ENCODE measurements around the gene SMARCC1. TPM values are rescaled to one million over a fixed set of nuclear protein-coding genes. Genes with fewer than 3 reads are reported as not detected.

SMARCC1 gene
- total RNA-seq, 1 experiment from 2014 or later = 168 TPM

GRCh38 chr3:47612879-47613278 lies 168.8 kb downstream of the SMARCC1 start:
- TF ChIP-seq ELF1 (IDR thresholded peaks at IDR 0.05; ENCODE audit: borderline replicate concordance, low read depth) (no peak), EZH2phosphoT487 (IDR thresholded peaks at IDR 0.05; ENCODE audit: borderline replicate concordance) (no peak), REST (IDR thresholded peaks at IDR 0.05; ENCODE audit: low read depth) (no peak), SRF (IDR thresholded peaks at IDR 0.05; ENCODE audit: low read depth) (no peak), RAD21 (IDR thresholded peaks at IDR 0.05; ENCODE audit: low read depth) (no peak), SP1 (IDR thresholded peaks at IDR 0.05; ENCODE audit: low read depth) (no peak), EGR1 (IDR thresholded peaks at IDR 0.05; ENCODE audit: low read depth) (no peak), SIN3A (IDR thresholded peaks at IDR 0.05; ENCODE audit: low read depth) (no peak), POLR2A (IDR thresholded peaks at IDR 0.05; ENCODE audit: borderline replicate concordance, extremely low read depth, insufficient read depth, insufficient read length) (no peak), CEBPB (IDR thresholded peaks at IDR 0.05; ENCODE audit: low read depth) (no peak), ZFX (IDR thresholded peaks at IDR 0.05) (no peak), ZNF274 (IDR thresholded peaks at IDR 0.05; ENCODE audit: low read depth, low read length) (no peak), ATF3 (IDR thresholded peaks at IDR 0.05) (no peak), POLR2AphosphoS5 (IDR thresholded peaks at IDR 0.05; ENCODE audit: low read depth, low read length) (no peak), CBX3 (IDR thresholded peaks at IDR 0.05; ENCODE audit: low read depth) (no peak), YY1 (IDR thresholded peaks at IDR 0.05; ENCODE audit: extremely low read depth, insufficient replicate concordance, low read depth, low read length) (no peak), ZBTB33 (IDR thresholded peaks at IDR 0.05; ENCODE audit: extremely low read depth, insufficient replicate concordance, low read length) (no peak), JUND (IDR thresholded peaks at IDR 0.05) (no peak)
- Histone ChIP-seq H3K4me2 (ENCODE audit: low read length) (no peak overlapping the region), H3K36me3 (ENCODE audit: control insufficient read depth in 1 of 2, insufficient read depth in 2 of 2, low read length in 2 of 2) (peaks cover 23 to 32% of the 10 kb centered on the region in 2 experiments), H3K4me3 (replicated peaks in 1 of 2; ENCODE audit: low read depth in 1 of 2, low read length in 2 of 2) (no peak overlapping the region), H3K27ac (ENCODE audit: low read depth, low read length) (no peak overlapping the region), H3K79me2 (ENCODE audit: insufficient read depth, low read length) (no peaks in the 10 kb centered on the region), H3K9ac (ENCODE audit: low read length) (no peak overlapping the region), H3K9me3 (ENCODE audit: control insufficient read depth in 1 of 2, insufficient read depth in 1 of 2, low read depth in 1 of 2, low read length in 2 of 2) (no peaks in the 10 kb centered on the region), H4K20me1 (ENCODE audit: insufficient read depth) (peaks cover 3% of the 10 kb centered on the region; the same call in 1 of the 2 replicates), H3K4me1 (ENCODE audit: control insufficient read depth in 1 of 2, insufficient read depth in 2 of 2, low read length in 2 of 2) (no peaks in the 10 kb centered on the region), H2AFZ (ENCODE audit: low read depth, low read length, poor library complexity, severe bottlenecking) (no peak overlapping the region), H3K9me2 (ENCODE audit: insufficient read depth) (no peaks in the 10 kb centered on the region), H3K27me3 (ENCODE audit: insufficient read depth, low read length) (no peaks in the 10 kb centered on the region)
- DNase-seq (ENCODE audit: low read depth, low spot score) (no peak), ATAC-seq (no peak)
- BruUV-seq (replicated peaks) = no TSS peak
- POLR2A ChIA-PET = no interaction called here
- intact Hi-C loops (cut with micrococcal nuclease) = no loop called here
- CTCF ChIA-PET = no interaction called here
- RAD21 ChIA-PET (ENCODE audit: low non-redundant PET in 1 of 2, low total read pairs in 2 of 2, uncharacterized antibody in 2 of 2, unreplicated experiment in 2 of 2) = no interaction called here
